ENCODE data around the gene ZDHHC9. TPM values are rescaled to one million over a fixed set of nuclear protein-coding genes. Genes with fewer than 3 reads are reported as not detected.
A peak's percentile ranks its signal among the peaks of the same experiment; 100 is the strongest.

Gene ZDHHC9
- total RNA-seq, 4 donors from 2014 or later = 16.5 to 78.3 (median 60.6) TPM

GRCh38 chrX:129836827-129837226, 6.9 kb downstream of the ZDHHC9 start:
- Histone ChIP-seq H3K9me3 (no peaks in the 10 kb centered on the region), H3K36me3 (no peaks in the 10 kb centered on the region), H3K4me3 (no peak overlapping the region), H3K4me1 (no peaks in the 10 kb centered on the region), H3K27me3 (no peaks in the 10 kb centered on the region), H3K27ac (no peak overlapping the region)
- no peak for TF ChIP-seq POLR2A (IDR thresholded peaks at IDR 0.05)
- TF ChIP-seq CTCF (IDR thresholded peaks at IDR 0.05) = no peak
- no peak for DNase-seq

- no peaks in the 10 kb centered on the region for H3K4me1 ChIP-seq
- H3K27me3 ChIP-seq = no peaks in the 10 kb centered on the region
- no peaks in the 10 kb centered on the region for H3K36me3 ChIP-seq
- H3K4me3 ChIP-seq = no peak overlapping the region
- TF ChIP-seq CTCF (IDR thresholded peaks at IDR 0.05) (no peak), POLR2A (IDR thresholded peaks at IDR 0.05) (no peak)
- H3K9me3 ChIP-seq = no peaks in the 10 kb centered on the region
- DNase-seq = no peak
- no peak overlapping the region for H3K27ac ChIP-seq
Measured at GRCh38 chrX:129833153-129833990, 10.3 kb downstream of the ZDHHC9 start.

GRCh38 chrX:129831091-129831885, 12.4 kb downstream of the ZDHHC9 start:
- Histone ChIP-seq H3K27me3 (no peaks in the 10 kb centered on the region), H3K27ac (no peak overlapping the region), H3K9me3 (no peaks in the 10 kb centered on the region), H3K4me3 (no peak overlapping the region), H3K4me1 (no peaks in the 10 kb centered on the region), H3K36me3 (no peaks in the 10 kb centered on the region)
- no peak for TF ChIP-seq POLR2A (IDR thresholded peaks at IDR 0.05)
- no peak for TF ChIP-seq CTCF (IDR thresholded peaks at IDR 0.05)
- DNase-seq = no peak

GRCh38 chrX:129830494-129830893, 13.2 kb downstream of the ZDHHC9 start:
- Histone ChIP-seq H3K27me3 (no peaks in the 10 kb centered on the region), H3K4me1 (no peaks in the 10 kb centered on the region), H3K36me3 (no peaks in the 10 kb centered on the region), H3K9me3 (no peaks in the 10 kb centered on the region), H3K27ac (no peak overlapping the region), H3K4me3 (no peak overlapping the region)
- no peak for TF ChIP-seq CTCF (IDR thresholded peaks at IDR 0.05)
- no peak for TF ChIP-seq POLR2A (IDR thresholded peaks at IDR 0.05)
- DNase-seq = no peak

- Histone ChIP-seq H3K4me1 (no peaks in the 10 kb centered on the region), H3K36me3 (peaks cover 0 to 8% (median 0%) of the 10 kb centered on the region in 3 donors), H3K27ac (no peak overlapping the region), H3K9me3 (no peaks in the 10 kb centered on the region), H3K4me3 (no peak overlapping the region), H3K27me3 (no peaks in the 10 kb centered on the region)
- TF ChIP-seq POLR2A (IDR thresholded peaks at IDR 0.05) (no peak), CTCF (IDR thresholded peaks at IDR 0.05) (peak in 1 of 6 experiments; percentile 12)
- DNase-seq = peak; percentile 27 to 79 (median 51)
Measured at GRCh38 chrX:129825746-129826505, 17.8 kb downstream of the ZDHHC9 start.

Data from Peyer's patch (tissue), 4 donors.